SU-DHL-6 (cell line): Measurements from ENCODE around the gene RASGRF1.
"Not testable (repeated sequence)": the region's sequence is repeated elsewhere in the genome, so short reads cannot be mapped to it uniquely, and the experiment has no call there.

Source experiments
- H2AFZ ChIP-seq: fragments of 200-600 bp; sonication (generic); 2 replicates; pipeline ENCODE4 v1.6.1; 2014; ENCODE audit warnings: low read depth, mild to moderate bottlenecking, moderate library complexity, mixed read lengths, antibody characterized with exemption, low read length; ENCODE audit not compliant: severe bottlenecking
- H3F3A ChIP-seq: fragments of 200-600 bp; shearing (Covaris generic); 2 replicates; pipeline ENCODE4 v1.6.0; 2016; ENCODE audit warnings: antibody characterized with exemption, mild to moderate bottlenecking; ENCODE audit not compliant: insufficient read depth
- H3K27ac ChIP-seq: fragments of 200-600 bp; sonication (generic); 2 replicates; pipeline ENCODE4 v1.5.1; 2016; ENCODE audit warnings: low read depth, mild to moderate bottlenecking, low read length, moderate library complexity, mixed read lengths
- H3K27me3 ChIP-seq: fragments of 200-600 bp; sonication (generic), shearing (Covaris generic); 2 replicates; pipeline ENCODE4 v1.6.0; 2014; ENCODE audit warnings: mild to moderate bottlenecking, low read length
- H3K36me3 ChIP-seq: fragments of 200-600 bp; sonication (generic); 2 replicates; pipeline ENCODE4 v1.6.1; 2014; ENCODE audit warnings: mild to moderate bottlenecking, low read length, mixed read lengths
- H3K4me2 ChIP-seq: fragments of 300-600, 200-600 bp; shearing (Covaris generic), sonication (generic); 2 replicates; pipeline ENCODE4 v1.6.0; 2014; ENCODE audit warnings: low read length, low read depth, mild to moderate bottlenecking; ENCODE audit not compliant: poor library complexity, severe bottlenecking
- H3K4me3 ChIP-seq: fragments of 200-600 bp; sonication (generic); 2 replicates; pipeline ENCODE4 v1.5.1; 2014; ENCODE audit warnings: antibody characterized with exemption, low read length, mild to moderate bottlenecking, mixed read lengths; ENCODE audit not compliant: insufficient read depth, poor library complexity, severe bottlenecking
- H3K79me2 ChIP-seq: fragments of 200-600 bp; sonication (generic); 2 replicates; pipeline ENCODE4 v1.6.1; 2014; ENCODE audit warnings: mild to moderate bottlenecking, low read length, moderate library complexity; ENCODE audit not compliant: insufficient read depth
- H3K9ac ChIP-seq: fragments of 200-600 bp; sonication (generic); 2 replicates; pipeline ENCODE4 v1.7.0; 2014; ENCODE audit warnings: mild to moderate bottlenecking, low read length
- H3K9me2 ChIP-seq: fragments of 200-600 bp; sonication (generic); replicated peaks from 2 replicates; pipeline ENCODE4 v1.6.1; 2014; ENCODE audit warnings: low read length; ENCODE audit not compliant: insufficient read depth
- H3K9me3 ChIP-seq: fragments of 200-600 bp; sonication (generic); 2 replicates; pipeline ENCODE4 v1.6.1; 2014; ENCODE audit warnings: low read length, mixed read lengths; ENCODE audit not compliant: insufficient read depth
- H4K20me1 ChIP-seq: fragments of 200-600 bp; sonication (generic); 2 replicates; pipeline ENCODE4 v1.6.1; 2014; ENCODE audit warnings: low read depth, mild to moderate bottlenecking, antibody characterized with exemption, low read length, moderate library complexity, mixed read lengths
- CTCF ChIP-seq: fragments of 200-600 bp; sonication (generic); IDR thresholded peaks from one replicate; pipeline ENCODE4 v1.5.1; 2017; ENCODE audit warnings: antibody characterized with exemption, mild to moderate bottlenecking, low read length, moderate library complexity; ENCODE audit not compliant: insufficient read depth, poor library complexity, severe bottlenecking
- EZH2phosphoT487 ChIP-seq: fragments of 200-600 bp; sonication (generic), shearing (Covaris generic); conservative IDR thresholded peaks from 2 replicates; pipeline ENCODE4 v1.6.1; 2018; ENCODE audit warnings: mild to moderate bottlenecking, antibody characterized with exemption, low read length, moderate library complexity, mixed read lengths

The RASGRF1 gene

GRCh38 chr15:78997981-78998499 is 92.5 kb downstream of the RASGRF1 start:
- H3K4me3 ChIP-seq = no peak overlapping the region
- H3K9me2 ChIP-seq = no peaks in the 10 kb centered on the region
- no peaks in the 10 kb centered on the region for H3F3A ChIP-seq
- no peak overlapping the region for H2AFZ ChIP-seq
- H3K79me2 ChIP-seq = no peaks in the 10 kb centered on the region
- TF ChIP-seq CTCF = no peak
- TF ChIP-seq EZH2phosphoT487 = no peak
- no peaks in the 10 kb centered on the region for H3K27me3 ChIP-seq
- H3K4me2 ChIP-seq = no peak overlapping the region
- H4K20me1 ChIP-seq = no peaks in the 10 kb centered on the region
- H3K36me3 ChIP-seq = no peaks in the 10 kb centered on the region
- no peak overlapping the region for H3K27ac ChIP-seq
- H3K9me3 ChIP-seq = no peaks in the 10 kb centered on the region
- no peak overlapping the region for H3K9ac ChIP-seq

GRCh38 chr15:78996894-78997275 is 93.7 kb downstream of the RASGRF1 start:
- no peak overlapping the region for H3K27ac ChIP-seq
- no peaks in the 10 kb centered on the region for H3K36me3 ChIP-seq
- H3F3A ChIP-seq = no peaks in the 10 kb centered on the region
- no peak overlapping the region for H3K4me2 ChIP-seq
- no peak overlapping the region for H2AFZ ChIP-seq
- no peak for TF ChIP-seq CTCF
- no peak for TF ChIP-seq EZH2phosphoT487
- H3K9ac ChIP-seq = no peak overlapping the region
- H3K79me2 ChIP-seq = no peaks in the 10 kb centered on the region
- no peak overlapping the region for H3K4me3 ChIP-seq
- no peaks in the 10 kb centered on the region for H3K9me2 ChIP-seq
- H3K27me3 ChIP-seq = no peaks in the 10 kb centered on the region
- H4K20me1 ChIP-seq = no peaks in the 10 kb centered on the region
- H3K9me3 ChIP-seq = no peaks in the 10 kb centered on the region

GRCh38 chr15:78995921-78996893 is 94.4 kb downstream of the RASGRF1 start:
- H3K79me2 ChIP-seq = no peaks in the 10 kb centered on the region
- H3K4me3 ChIP-seq = no peak overlapping the region
- no peaks in the 10 kb centered on the region for H4K20me1 ChIP-seq
- H3F3A ChIP-seq = no peaks in the 10 kb centered on the region
- H3K36me3 ChIP-seq = no peaks in the 10 kb centered on the region
- H3K9me3 ChIP-seq = no peaks in the 10 kb centered on the region
- H3K9me2 ChIP-seq = no peaks in the 10 kb centered on the region
- H3K9ac ChIP-seq = no peak overlapping the region
- no peaks in the 10 kb centered on the region for H3K27me3 ChIP-seq
- no peak overlapping the region for H3K27ac ChIP-seq
- H3K4me2 ChIP-seq = no peak overlapping the region
- no peak overlapping the region for H2AFZ ChIP-seq
- TF ChIP-seq CTCF = no peak
- no peak for TF ChIP-seq EZH2phosphoT487

GRCh38 chr15:78995161-78995560 is 95.4 kb downstream of the RASGRF1 start:
- not testable (repeated sequence) for H3K4me2 ChIP-seq, H2AFZ ChIP-seq, H4K20me1 ChIP-seq, H3K79me2 ChIP-seq, H3K36me3 ChIP-seq, H3F3A ChIP-seq, H3K27ac ChIP-seq, H3K4me3 ChIP-seq, H3K9ac ChIP-seq, H3K27me3 ChIP-seq, H3K9me3 ChIP-seq, H3K9me2 ChIP-seq
